Activated naive CD4-positive, alpha-beta T cell treated with Interleukin-2 at 50 U/mL for 16 hours (primary cell): Measurements from ENCODE around the gene PIK3C2G.

Experiments
- DNase-seq: peaks from one replicate; pipeline ENCODE4 v3.0.0-alpha.2; 2020

The PIK3C2G gene

DNA sequence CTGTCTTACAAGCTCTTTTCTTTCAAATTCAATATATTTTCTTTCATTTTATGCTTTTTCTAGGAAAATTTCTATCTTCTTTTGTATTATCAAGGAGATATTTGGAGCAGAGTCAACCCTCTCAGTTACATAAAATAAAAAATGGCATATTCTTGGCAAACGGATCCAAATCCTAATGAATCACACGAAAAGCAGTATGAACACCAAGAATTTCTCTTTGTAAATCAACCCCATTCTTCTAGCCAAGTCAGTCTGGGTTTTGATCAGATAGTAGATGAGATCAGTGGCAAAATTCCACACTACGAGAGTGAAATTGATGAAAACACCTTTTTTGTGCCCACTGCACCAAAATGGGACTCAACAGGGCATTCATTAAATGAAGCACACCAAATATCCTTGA is 20.6 kb downstream of the PIK3C2G start:
- no peak for DNase-seq

GRCh38 chr12:18283831-18284230 is 22.5 kb downstream of the PIK3C2G start:
- DNase-seq = no peak

DNA sequence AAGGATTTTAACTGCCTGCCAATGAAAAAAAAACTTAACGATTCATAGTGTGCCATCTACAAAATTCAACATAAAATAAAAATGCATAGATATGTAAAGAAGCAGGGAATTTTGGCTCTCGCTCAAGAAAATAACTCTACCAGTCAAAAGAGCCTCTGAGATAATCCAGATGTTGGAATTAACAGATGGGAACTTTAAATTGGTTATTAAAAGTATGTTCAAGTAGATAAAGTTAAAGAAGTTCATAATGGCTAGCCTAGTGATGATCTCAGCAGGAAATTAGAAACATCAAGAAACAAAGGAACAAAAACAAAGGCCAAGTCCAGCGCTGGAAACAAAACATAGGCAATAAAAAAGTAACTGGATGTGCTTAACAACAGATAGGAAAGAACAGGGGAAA is 23.1 kb downstream of the PIK3C2G start:
- DNase-seq = no peak

- DNase-seq = no peak
These were observed 23.8 kb downstream of the PIK3C2G start for GRCh38 chr12:18285161-18285560.

DNA sequence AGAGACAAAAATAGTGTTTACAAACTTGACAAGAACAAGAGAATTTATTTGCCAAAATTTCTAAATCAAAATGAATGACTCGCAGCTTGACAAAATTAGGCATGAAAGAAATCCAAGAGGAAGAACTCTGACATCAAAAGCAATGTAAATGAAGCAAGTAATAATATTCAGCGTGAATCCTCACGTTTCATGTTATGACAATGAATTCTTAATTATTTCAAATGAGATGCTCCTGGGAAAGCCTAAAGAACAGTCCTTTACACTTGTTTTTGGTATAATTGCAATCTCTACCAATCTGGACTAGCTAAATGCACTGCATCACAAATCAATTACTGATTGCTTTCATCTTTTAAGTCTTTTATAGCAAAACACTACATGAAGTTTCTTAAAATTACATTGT is 29.1 kb downstream of the PIK3C2G start:
- DNase-seq = no peak

DNA sequence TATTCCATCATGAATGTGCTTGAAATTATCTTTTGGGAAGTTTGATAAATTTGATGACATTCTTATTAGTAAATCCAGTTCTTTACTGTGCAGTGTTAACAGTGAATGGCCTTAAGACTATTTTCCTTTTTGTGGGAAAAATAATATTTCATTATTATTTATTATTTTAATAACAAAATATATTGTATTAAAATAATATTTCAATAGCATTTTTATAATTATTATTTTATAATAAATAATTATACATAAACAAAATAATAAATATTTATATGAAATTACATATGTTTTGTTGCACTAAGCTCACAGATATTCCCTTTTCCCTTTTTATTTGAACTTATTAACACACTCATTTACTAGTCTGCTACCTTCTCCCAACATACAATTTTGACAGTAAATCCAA is 33.6 kb downstream of the PIK3C2G start:
- no peak for DNase-seq

DNA sequence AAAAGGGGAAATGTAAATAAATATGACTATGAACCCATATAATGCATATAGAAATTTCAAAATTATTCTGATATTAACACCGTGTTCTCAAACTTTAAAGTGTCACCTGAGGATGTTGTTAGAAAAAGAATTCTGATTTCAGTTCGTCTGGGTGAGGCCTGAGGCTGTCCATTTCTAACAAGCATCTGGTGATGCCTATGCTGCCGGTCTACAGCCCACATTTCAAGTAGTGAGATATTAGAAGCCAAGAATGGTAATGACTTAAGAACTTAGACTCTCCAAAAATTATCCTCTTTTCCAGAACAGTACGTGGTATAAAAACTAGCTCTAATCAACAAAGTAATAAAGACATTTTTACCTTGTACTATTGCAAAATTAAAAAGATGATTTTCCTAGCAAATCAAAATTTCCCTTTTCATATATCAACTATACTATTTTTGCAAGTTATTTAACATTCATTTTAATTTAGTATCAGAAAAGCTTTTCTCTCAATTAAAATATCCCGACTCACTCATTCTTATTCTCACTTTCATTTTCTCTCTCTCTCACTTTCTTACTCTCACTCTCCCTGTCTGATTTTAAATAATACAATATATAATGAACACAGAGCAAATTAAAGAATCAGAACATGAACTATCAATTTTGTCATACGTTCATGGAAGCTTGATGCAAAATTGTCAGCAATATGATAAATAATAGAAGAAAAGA is 35.0 kb downstream of the PIK3C2G start:
- no peak for DNase-seq

- DNase-seq = no peak
These were observed 35.6 kb downstream of the PIK3C2G start for GRCh38 chr12:18296909-18297280.

DNA sequence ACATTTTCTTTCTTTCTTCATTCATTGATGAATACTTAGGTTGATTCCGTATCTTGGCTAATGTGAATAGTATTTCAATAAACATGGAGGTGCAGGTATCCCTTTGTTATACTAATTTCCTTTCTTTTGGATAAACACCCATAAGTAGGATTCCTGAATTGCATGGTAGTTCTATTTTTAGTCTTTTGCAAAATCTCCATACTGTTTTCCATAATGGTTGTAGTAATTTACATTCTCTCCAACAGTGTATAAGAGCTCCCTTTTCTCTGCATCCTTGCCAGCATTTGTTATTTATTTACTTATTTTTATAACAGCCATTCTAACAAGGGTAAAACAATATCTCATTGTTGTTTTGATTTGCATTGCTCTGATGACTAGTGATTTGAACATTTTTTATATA is 36.6 kb downstream of the PIK3C2G start:
- no peak for DNase-seq

DNA sequence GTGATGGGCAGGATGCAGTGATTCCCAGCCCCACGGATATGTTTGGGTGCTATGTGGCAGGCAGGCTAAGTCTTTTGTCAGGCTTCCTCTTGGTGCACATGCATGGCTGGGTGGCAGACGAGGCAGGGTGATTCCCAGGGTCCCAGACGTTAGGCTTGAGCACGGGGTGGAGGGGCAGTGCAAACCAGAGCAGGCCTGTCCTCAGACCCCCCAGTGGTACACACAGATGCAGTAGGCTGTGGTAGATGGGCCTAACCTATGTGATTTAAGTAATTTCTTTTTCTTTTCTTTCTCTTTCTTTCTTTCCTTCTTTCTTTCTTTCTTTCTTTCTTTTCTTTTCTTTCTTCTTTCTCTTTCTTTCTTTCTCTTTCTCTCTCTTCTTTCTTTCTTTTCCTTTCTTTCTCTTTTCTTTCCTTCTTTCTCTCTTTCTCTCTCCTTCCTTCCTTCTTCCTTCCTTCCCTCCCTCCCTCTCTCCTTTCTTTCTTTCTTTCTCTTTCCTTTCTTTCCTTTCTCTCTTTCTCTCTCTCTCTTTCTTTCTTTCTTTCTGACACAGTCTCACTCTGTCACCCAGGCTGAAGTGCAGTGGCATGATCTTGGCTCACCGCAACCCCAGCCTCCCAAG is 41.6 kb downstream of the PIK3C2G start:
- no peak for DNase-seq

GRCh38 chr12:18304609-18305008 is 43.3 kb downstream of the PIK3C2G start:
- no peak for DNase-seq

- DNase-seq = no peak
These were observed 45.0 kb downstream of the PIK3C2G start for GRCh38 chr12:18306311-18306710.

DNA sequence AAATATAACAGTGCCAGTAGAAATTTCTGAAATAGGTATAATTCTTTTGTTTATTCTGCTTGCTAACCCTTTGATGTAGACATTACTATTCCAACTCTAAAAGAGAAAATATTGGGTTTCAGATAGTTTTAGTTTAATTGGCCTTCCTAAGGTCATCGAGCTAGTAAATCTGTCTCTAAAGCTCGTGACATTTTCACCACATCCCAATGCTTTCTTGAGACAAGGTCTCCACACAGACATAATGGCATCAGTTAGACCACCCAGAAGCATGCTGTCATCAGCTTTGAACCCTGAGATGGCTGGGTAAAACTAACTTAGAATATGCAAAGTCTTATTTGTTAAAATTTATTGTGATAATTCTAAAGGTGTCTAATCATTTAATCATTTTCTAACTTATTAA is 52.0 kb downstream of the PIK3C2G start:
- DNase-seq = no peak

DNA sequence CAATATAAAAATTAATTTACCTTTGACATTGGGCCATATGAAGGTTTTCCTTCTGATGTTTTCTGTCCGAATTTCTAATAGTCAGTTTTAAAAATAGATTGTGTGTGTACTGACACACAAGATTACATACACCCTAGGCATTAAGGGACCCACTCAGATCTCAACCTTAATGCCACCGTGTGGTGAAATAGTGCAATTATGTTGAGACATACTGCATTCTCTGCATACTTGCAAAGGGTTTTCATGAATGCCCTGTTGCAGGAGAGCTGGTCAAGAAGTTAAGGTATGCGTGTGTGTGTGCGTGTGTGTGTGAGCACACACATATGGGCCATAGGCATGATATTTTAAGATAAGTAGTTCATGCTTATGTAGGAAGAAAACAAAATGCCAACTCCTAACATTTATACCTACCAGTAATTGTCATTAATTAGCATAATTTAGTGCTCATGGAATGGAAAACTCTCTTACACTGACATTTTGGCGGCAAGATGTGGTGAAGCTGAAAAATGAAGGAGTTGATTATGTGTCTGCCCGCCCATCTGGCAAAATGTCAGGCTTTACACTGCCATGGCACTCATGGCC is 58.8 kb downstream of the PIK3C2G start:
- no peak for DNase-seq

- no peak for DNase-seq
These were observed 59.7 kb downstream of the PIK3C2G start for GRCh38 chr12:18320976-18321375.

- DNase-seq = no peak
These were observed 61.8 kb downstream of the PIK3C2G start for GRCh38 chr12:18323159-18323558.

- no peak for DNase-seq
These were observed 65.7 kb downstream of the PIK3C2G start for GRCh38 chr12:18327036-18327435.

- DNase-seq = no peak
These were observed 70.9 kb downstream of the PIK3C2G start for GRCh38 chr12:18332173-18332572.

GRCh38 chr12:18339633-18340032 is 78.3 kb downstream of the PIK3C2G start:
- no peak for DNase-seq

- no peak for DNase-seq
These were observed 78.9 kb downstream of the PIK3C2G start for GRCh38 chr12:18340186-18340585.

GRCh38 chr12:18340786-18341185 is 79.5 kb downstream of the PIK3C2G start:
- DNase-seq = no peak

GRCh38 chr12:18343708-18344107 is 82.4 kb downstream of the PIK3C2G start:
- DNase-seq = no peak

- DNase-seq = no peak
These were observed 83.9 kb downstream of the PIK3C2G start for GRCh38 chr12:18345021-18345735.

DNA sequence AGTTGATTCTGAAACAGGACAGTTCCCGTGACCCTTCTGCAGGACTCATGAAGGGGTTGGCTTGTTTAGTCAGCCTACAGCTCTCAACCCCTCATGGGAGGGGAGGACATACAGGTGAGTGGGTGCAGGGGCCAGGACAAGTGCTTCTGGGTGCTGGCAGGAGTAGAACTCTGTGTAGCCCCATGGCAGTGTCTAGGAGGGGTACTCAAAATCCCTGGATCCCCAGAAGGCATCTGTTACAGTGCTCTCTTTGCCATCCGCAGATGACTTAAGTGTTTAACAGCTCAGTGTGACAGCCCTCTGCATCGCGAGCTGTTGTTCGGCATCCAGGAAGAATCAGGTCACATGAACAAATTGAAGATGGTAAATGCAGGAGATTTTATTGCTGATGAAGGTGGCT is 91.0 kb downstream of the PIK3C2G start:
- no peak for DNase-seq
